Measurements from ENCODE around the gene KCNK5.

The KCNK5 gene

GRCh38 chr6:39268721-39269120 is 39.4 kb upstream of the KCNK5 start:
- no peak for TF ChIP-seq CTCF (IDR thresholded peaks at IDR 0.05; ENCODE audit: borderline replicate concordance, insufficient read depth, low read depth, low read length)
- no peak overlapping the region for H3K4me3 ChIP-seq (ENCODE audit: low read depth, low read length)

- no peak for TF ChIP-seq CTCF (IDR thresholded peaks at IDR 0.05; ENCODE audit: borderline replicate concordance, insufficient read depth, low read depth, low read length)
- H3K4me3 ChIP-seq (ENCODE audit: low read depth, low read length) = no peak overlapping the region
These were observed 38.9 kb upstream of the KCNK5 start for GRCh38 chr6:39268171-39268570.

- no peak for TF ChIP-seq CTCF (IDR thresholded peaks at IDR 0.05; ENCODE audit: borderline replicate concordance, insufficient read depth, low read depth, low read length)
- no peak overlapping the region for H3K4me3 ChIP-seq (ENCODE audit: low read depth, low read length)
These were observed 37.6 kb upstream of the KCNK5 start for GRCh38 chr6:39266782-39267355.

- no peak overlapping the region for H3K4me3 ChIP-seq (ENCODE audit: low read depth, low read length)
- TF ChIP-seq CTCF (IDR thresholded peaks at IDR 0.05; ENCODE audit: borderline replicate concordance, insufficient read depth, low read depth, low read length) = no peak
These were observed 37.1 kb upstream of the KCNK5 start for GRCh38 chr6:39266375-39266774.

GRCh38 chr6:39263303-39264037 is 34.2 kb upstream of the KCNK5 start:
- no peak for TF ChIP-seq CTCF (IDR thresholded peaks at IDR 0.05; ENCODE audit: borderline replicate concordance, insufficient read depth, low read depth, low read length)
- no peak overlapping the region for H3K4me3 ChIP-seq (ENCODE audit: low read depth, low read length)

GRCh38 chr6:39261751-39262150 is 32.5 kb upstream of the KCNK5 start:
- no peak overlapping the region for H3K4me3 ChIP-seq (ENCODE audit: low read depth, low read length)
- TF ChIP-seq CTCF (IDR thresholded peaks at IDR 0.05; ENCODE audit: borderline replicate concordance, insufficient read depth, low read depth, low read length) = no peak

- H3K4me3 ChIP-seq (ENCODE audit: low read depth, low read length) = no peak overlapping the region
- no peak for TF ChIP-seq CTCF (IDR thresholded peaks at IDR 0.05; ENCODE audit: borderline replicate concordance, insufficient read depth, low read depth, low read length)
These were observed 31.7 kb upstream of the KCNK5 start for GRCh38 chr6:39260953-39261352.
